HG03066 (cell line): Measurements from ENCODE around the gene TCERG1L.
"Not testable (repeated sequence)": the region's sequence is repeated elsewhere in the genome, so short reads cannot be mapped to it uniquely, and the experiment has no call there.

Source experiments
- ATAC-seq: cut with Tn5 transposase; IDR thresholded peaks from one replicate; pipeline ENCODE4 v1.9.1; 2021; ENCODE audit warnings: low read depth; ENCODE audit not compliant: unreplicated experiment

TCERG1L gene

GRCh38 chr10:131113709-131114291 is 197.7 kb downstream of the TCERG1L start:
- ATAC-seq = no peak

GRCh38 chr10:131113165-131113564 is 198.4 kb downstream of the TCERG1L start:
- no peak for ATAC-seq

- no peak for ATAC-seq
These were observed 198.8 kb downstream of the TCERG1L start for GRCh38 chr10:131112691-131113090.

GRCh38 chr10:131111471-131112080 is 199.9 kb downstream of the TCERG1L start:
- ATAC-seq = no peak

GRCh38 chr10:131111007-131111406 is 200.5 kb downstream of the TCERG1L start:
- ATAC-seq = no peak

- no peak for ATAC-seq
These were observed 201.2 kb downstream of the TCERG1L start for GRCh38 chr10:131110241-131110783.

GRCh38 chr10:131109726-131110125 is 201.8 kb downstream of the TCERG1L start:
- ATAC-seq = no peak

GRCh38 chr10:131109291-131109690 is 202.2 kb downstream of the TCERG1L start:
- no peak for ATAC-seq

GRCh38 chr10:131107970-131108369 is 203.6 kb downstream of the TCERG1L start:
- ATAC-seq = no peak

GRCh38 chr10:131102676-131103075 is 208.8 kb downstream of the TCERG1L start:
- ATAC-seq = no peak

GRCh38 chr10:131102147-131102546 is 209.4 kb downstream of the TCERG1L start:
- ATAC-seq = no peak

GRCh38 chr10:131100418-131101410 is 210.8 kb downstream of the TCERG1L start:
- not testable (repeated sequence) for ATAC-seq

GRCh38 chr10:131099028-131099726 is 212.3 kb downstream of the TCERG1L start:
- ATAC-seq = no peak

- ATAC-seq = no peak
These were observed 213.0 kb downstream of the TCERG1L start for GRCh38 chr10:131098416-131098952.

- no peak for ATAC-seq
These were observed 215.5 kb downstream of the TCERG1L start for GRCh38 chr10:131096031-131096430.

GRCh38 chr10:131095313-131095580 is 216.3 kb downstream of the TCERG1L start:
- no peak for ATAC-seq

GRCh38 chr10:131094527-131095312 is 216.8 kb downstream of the TCERG1L start:
- ATAC-seq = no peak

- no peak for ATAC-seq
These were observed 217.6 kb downstream of the TCERG1L start for GRCh38 chr10:131093795-131094366.

GRCh38 chr10:131093346-131093745 is 218.2 kb downstream of the TCERG1L start:
- no peak for ATAC-seq
